MV-4-11 (cell line): Measurements from ENCODE around the gene GNAI1.

Experiments
- DNase-seq: peaks from one replicate; lab custom pipeline; 2025; lab: John Stamatoyannopoulos, UW

GNAI1 gene

DNA sequence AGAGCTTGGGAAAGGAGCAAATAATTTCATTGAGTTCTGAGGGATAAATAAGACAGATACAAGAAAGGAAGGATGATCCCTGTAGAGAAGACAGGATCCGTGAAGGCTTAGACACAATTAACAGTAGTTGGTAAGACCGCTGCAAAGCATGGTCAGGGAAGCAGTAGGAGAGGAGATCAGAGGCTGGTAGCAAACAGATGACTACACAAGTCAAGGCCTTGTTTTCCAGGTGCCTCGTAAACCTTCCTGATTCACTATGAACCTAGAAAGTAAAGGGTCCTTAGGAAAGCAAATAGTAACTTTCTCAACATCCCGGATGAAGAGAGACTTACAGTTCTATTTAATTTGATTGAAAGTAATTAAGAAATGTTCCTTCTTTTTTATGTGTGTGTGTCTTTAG is 118.6 kb downstream of the GNAI1 start:
- no peak for DNase-seq

DNA sequence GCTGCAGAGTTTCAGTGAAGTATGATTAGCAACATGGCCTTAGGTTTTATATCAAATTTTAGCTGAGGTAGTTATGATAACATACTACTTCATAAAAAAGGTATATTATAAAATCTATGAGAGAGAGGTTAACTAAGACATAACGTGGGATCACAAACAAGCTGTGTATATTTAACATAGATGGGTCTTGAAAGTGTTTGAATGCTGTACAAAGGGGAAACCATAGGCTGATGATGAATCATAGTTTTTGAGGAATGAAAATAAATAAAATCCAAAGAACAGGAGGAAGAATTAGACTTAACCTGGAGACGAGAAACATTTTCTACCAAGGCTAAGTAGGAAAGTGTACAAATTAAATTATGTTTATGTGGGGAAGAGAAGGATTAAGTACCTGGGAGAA is 119.0 kb downstream of the GNAI1 start:
- no peak for DNase-seq

DNA sequence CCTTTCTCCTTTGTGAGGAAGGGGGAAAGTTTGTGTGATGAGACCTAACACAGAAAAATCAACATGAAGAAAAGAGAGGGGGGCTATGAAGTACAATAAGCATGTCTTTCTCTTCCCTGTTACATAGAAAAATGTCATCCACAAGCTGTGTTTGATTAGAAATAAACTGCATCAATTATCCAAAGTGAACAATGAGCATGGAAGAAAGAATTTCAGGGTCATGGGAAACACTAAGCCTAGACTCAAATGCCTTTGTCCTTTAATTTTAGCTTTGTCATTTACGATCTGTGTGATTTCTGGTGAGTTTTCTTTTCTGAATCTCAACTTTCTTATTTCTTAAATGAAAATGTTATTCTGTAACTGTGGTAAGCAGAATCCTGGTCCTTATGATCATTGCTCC is 121.0 kb downstream of the GNAI1 start:
- DNase-seq: no peak

DNA sequence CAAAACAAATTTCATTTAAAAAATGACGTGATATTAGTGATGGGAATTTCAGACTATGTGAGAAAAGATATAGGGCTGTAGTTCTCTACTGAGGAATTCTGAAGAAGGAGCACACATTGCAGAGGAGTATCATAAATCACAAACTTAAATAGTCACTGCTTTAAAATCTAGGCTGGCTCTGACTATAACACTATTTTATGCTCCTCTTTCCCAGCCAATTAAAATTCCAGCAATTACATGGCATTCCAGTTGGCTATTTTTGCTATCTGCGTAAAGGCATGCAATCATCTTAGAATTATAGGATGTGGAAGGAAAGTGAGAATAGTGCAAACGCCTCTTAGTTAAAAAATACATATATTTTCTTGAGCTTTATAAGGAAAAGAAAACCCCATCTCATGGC is 123.1 kb downstream of the GNAI1 start:
- no peak for DNase-seq

DNA sequence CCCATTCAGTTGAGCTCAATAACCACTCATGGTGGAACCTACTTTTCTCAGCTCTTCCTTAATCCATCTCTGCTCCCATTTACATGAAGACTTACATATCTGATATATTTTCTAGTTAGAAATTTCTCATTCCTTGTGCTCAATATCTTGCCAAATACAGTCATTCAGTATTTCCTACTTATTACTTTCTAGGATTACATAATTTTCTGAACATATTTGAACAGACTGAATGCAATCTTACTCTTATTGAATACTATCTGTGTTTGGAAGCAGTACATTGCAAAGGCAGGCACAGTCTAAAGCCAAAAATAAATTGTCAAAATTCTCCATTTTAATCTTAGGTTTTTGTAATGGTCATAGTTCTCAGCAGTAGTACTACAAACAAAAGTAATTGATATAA is 126.0 kb downstream of the GNAI1 start:
- DNase-seq: no peak

DNA sequence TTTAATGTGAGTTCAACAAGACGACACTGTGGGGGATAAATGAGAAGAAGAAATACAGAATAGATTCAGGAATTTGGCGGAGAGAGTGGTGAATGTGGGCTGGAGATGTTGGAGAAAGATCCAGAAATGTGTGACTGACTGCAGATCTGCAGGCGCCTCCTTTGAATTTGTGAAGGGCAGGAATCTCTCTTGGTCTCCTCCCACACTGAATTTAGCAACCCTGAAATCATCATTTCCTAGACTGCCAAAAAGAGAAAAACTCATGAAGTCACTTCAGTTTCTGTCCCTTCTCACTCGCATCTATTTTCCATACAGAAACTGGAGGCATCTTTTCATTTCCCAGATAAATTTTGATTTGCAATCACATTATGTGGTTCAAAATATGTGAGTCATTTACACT is 128.7 kb downstream of the GNAI1 start:
- no peak for DNase-seq

DNA sequence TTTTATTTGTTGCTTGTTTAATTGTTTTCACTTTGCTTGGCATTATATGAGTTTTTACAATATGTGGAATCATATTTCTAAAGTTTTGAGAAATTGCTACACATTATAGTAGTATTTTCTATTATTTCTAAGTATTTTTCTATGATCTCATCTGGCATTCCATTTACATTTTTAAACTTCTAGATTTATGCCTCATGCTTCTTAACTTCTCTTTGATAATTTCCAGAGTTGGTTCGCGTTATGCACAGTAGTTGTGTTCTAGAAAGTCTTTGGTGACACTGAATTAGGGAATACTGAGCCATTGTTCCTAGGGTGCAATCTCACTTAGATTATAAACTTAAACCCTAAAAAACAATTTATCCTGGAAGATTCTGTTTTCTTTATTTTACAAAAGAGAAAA is 129.2 kb downstream of the GNAI1 start:
- DNase-seq: no peak

DNA sequence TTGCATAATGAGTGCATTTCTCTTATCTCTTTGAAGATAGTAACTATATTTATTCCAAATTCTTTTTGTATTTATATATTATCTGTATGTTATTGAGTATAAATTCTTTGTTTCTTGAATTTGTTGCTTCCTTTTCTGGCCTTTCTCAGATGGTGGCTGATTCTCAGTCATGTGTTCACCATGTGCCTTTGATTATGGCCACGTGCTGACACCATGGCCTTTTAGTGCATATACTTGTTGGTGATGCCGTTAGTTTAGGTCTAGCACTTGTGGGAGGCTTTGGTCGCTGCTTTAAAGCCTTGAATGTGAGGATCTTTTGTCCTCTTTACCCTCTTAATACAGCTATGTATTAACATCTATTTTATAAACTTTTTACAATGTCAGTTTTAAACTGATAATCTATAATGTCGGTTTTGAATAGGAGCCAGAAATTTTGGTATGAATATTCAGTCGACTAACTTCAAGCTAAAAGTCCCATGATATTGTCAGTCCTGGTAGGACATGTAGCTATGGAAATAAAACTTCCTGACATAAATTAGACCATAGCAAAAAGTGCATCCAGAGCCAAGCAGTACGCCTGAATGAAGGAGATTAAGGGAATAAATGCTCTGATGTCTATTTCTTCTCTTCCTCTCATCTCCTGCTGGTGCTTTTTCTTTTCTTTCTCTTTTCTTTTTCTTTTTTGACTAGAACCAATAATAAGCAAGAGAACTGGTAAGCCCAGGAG is 130.3 kb downstream of the GNAI1 start:
- no peak for DNase-seq

DNA sequence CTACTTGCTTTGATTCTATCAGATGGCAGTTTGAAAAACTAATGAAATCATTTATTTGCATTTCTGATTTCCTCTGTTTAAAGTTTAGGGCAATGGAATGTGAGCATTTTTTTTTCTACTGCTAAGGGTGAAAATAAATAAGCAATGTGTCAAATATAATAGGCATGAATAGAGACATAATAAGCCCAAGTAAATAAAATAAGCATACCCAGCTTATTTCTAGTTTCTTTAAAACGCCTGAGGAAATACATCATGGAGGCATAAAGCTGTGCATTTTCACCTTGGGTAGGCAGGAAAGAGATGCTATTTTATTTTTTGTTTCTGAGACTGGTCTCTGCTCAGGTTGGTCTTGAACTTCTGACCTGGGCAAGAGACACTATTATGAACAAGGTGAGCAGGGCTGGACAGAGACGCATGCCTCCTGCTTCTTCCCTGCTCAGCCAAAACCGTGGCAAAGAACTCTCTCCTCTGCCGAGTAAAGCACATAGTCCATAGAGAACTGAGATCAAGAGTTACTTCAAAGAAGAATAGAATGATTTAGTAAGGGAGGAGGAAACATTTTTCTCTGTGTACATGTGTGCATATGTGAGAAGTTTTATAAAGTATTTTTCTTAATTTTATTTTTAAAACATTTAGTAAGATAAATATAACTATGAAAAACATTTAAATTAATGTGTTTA is 138.1 kb downstream of the GNAI1 start:
- no peak for DNase-seq

DNA sequence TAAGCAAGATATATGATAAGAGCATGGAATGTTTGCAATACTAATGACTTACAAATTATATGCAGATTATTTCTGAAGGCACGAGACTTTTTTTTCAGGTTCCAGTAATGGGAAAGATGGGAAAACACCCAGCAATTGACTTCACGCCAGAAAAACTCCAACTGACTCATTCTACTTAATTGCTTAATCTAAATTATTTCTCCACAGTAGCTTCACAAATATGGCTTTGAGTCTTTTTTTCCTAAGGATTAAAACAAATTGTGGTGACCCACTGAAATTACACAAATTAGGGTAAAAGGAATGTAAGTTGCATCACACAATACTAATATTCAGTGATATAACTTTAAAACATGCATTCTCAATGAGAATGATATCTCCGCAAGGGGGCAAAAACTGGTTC is 138.7 kb downstream of the GNAI1 start:
- DNase-seq: no peak

DNA sequence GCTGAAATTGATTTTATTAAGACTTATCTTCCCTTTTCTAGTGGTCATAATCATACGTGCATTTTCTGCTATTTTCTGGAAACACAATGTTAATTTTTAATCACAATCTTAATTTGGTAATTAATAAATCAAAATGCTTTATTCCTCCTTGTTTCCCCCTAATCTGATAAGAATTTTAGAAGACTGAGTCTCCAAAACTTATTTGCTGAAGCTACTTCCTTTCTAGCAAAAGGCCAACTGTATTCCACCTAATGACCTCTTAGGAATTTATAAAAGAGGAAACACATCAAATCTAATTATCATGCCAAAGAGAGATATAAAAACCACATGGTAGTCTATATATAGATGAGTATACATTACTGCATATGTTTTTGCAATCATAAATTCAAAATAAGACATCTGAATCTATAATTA is 140.6 kb downstream of the GNAI1 start:
- no peak for DNase-seq
